Omental fat pad (tissue), 4 donors: ENCODE data around the gene CAPN5. TPM values are rescaled to one million over a fixed set of nuclear protein-coding genes. Genes with fewer than 3 reads are reported as not detected.

Experiments used
- ATAC-seq: fragments of 150-250 bp; one replicate; pipeline ENCODE4 v1.9.1; 2016; ENCODE audit warnings: mild to moderate bottlenecking, moderate library complexity; ENCODE audit not compliant: low FRiP score
- DNase-seq: peaks from one replicate; pipeline ENCODE4 v3.0.0-alpha.2; 2019; ENCODE audit warnings: low spot score
- CTCF ChIP-seq, 3 donors: fragments of 450-650 bp; IDR thresholded peaks; one replicate each; pipeline ENCODE4 v1.5.1; 2016 to 2017; ENCODE audit warnings: antibody characterized with exemption in 3 of 3, mild to moderate bottlenecking in 3 of 3, moderate library complexity in 2 of 3
- total RNA-seq, 4 donors: library from RNA; depleted of rRNA; stranded (reverse); fragments of >200 nt; gene quantifications; one replicate each; pipeline ENCODE4 v1.1.0, GENCODE V29; 2016

Gene CAPN5
- total RNA-seq, 4 donors from 2014 or later: 3.3 to 8.5 (median 4.7) TPM

GRCh38 chr11:77141475-77141874 lies 74.7 kb downstream of the CAPN5 start:
- DNase-seq (no peak), ATAC-seq (no peak)
- TF ChIP-seq CTCF (IDR thresholded peaks at IDR 0.05): no peak

- TF ChIP-seq CTCF (IDR thresholded peaks at IDR 0.05): no peak
- ATAC-seq: no peak
- DNase-seq: no peak
These were observed 75.6 kb downstream of the CAPN5 start for GRCh38 chr11:77142091-77142975.

GRCh38 chr11:77143405-77144020 lies 76.7 kb downstream of the CAPN5 start:
- DNase-seq: no peak
- ATAC-seq: no peak
- no peak for TF ChIP-seq CTCF (IDR thresholded peaks at IDR 0.05)

- DNase-seq: no peak
- TF ChIP-seq CTCF (IDR thresholded peaks at IDR 0.05): no peak
- ATAC-seq: no peak
These were observed 77.6 kb downstream of the CAPN5 start for GRCh38 chr11:77144196-77144856.

- no peak for DNase-seq
- TF ChIP-seq CTCF (IDR thresholded peaks at IDR 0.05): no peak
- ATAC-seq: no peak
These were observed 78.2 kb downstream of the CAPN5 start for GRCh38 chr11:77144857-77145428.

- no peak for TF ChIP-seq CTCF (IDR thresholded peaks at IDR 0.05)
- DNase-seq (no peak), ATAC-seq (no peak)
These were observed 79.7 kb downstream of the CAPN5 start for GRCh38 chr11:77146261-77147035.
